ENCODE data around the gene MMP19.
A peak's percentile ranks its signal among the peaks of the same experiment; 100 is the strongest.

The MMP19 gene

DNA sequence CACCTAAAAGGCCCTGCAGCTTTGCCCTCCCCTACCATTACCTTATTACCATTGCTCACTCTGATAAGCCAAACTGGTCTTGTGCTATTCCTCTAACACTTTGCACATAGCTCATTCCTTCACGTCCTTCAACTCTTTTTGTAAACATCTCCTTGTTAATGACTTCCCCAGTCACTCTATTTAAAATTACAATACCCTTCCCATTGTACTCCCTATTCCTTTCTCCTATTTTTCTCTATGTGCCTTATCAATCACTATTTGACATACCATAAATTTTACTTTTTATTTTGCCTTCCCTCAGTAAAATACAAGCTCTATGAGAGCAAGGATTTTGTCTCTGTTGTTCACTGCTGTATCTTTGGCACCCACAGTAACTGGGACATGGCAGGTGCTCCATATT, 30.6 kb downstream of the MMP19 start:
- DNase-seq = no peak

DNA sequence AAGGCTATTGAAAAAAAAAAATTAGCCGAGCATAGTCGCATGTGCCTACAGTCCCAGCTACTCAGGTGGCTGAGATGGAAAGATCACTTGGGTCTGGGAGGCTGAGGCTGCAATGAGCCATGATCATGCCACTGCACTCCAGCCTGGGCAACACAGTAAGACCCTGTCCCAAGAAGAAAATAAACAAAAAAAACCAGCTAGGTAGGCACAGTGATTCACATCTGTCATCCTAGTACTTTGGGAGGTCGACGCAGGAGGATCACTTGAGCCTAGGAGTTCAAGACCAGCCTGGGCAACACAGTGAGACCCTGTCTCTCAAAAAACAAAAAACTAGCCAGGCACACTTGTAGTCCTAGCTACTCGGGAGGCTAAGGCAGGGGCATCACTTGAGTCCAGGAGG, 33.5 kb downstream of the MMP19 start:
- no peak for DNase-seq

DNA sequence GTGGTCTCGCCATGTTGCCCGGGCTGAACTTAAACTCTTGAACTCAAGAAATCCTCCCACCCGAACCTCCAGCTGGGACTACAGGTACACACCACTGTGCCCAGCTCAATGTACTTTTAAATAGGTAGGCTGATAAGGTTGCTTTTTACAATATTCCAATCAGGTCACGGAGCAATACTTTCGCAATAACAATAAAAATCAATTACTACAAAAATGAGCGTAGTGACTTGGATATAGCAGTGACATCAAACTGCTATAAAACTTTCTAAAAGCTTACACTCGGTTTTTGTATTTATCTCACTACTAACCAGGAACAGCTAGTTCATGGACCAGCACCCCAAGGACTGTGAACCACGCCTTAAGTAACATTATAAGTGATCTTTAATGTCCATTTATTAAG, 35.8 kb downstream of the MMP19 start:
- no peak for DNase-seq

DNA sequence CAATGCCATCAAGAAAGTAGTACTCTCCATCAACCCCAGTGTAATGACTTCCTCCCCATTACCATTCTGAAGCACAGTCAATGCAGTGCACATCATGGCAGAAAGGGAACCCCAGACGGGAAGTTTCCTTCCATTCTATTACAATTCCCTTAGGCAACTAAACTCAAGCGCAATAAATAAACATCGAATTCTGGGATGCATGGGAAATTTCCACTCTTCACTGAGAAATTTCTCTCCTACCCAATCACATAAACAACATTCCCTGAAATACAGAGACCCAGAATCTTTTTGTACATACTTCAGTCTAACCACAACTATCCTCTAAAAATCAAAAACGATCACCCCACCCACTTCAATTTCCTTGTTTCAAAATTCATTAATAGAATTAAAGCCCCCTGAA, 45.2 kb downstream of the MMP19 start:
- no peak for DNase-seq

DNA sequence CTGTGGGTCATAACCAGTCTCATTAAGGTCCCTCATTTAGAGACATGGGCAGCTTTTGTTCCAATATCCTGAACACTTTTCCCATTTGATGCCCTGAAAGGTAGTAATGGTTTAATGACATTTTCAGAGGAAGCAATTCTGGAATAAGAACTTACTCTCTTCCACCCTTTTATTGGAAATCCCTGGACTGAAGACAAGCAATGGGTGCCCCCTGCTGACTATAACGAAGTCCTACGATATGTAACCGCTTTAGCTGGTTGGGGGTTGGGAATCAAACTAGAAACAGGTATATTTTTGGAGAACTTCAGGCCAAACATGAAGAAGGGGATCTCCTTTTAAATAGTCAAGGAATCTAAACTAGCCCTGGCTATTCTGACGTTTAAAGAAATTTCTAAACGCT, 45.7 kb downstream of the MMP19 start:
- peak; percentile 27 for DNase-seq

DNA sequence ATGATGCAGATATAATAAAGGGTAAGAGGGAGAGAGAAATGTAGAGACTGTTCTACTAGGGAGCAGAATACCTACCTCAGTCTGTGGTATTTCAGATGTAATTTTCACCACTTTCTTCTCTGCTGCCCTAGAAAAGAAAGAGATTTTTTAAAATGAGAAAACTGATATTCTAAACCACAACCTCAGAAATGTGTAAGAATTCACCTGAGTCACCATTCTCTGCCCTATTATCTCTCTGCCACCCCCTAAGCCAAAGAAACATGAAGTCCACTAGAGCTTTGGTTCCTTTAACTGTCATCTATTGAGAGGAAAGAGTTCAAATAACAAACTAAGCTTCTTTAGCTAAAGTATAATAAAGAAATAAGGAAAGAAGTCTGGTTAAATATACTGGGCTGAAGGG, 46.8 kb downstream of the MMP19 start:
- DNase-seq = no peak

DNA sequence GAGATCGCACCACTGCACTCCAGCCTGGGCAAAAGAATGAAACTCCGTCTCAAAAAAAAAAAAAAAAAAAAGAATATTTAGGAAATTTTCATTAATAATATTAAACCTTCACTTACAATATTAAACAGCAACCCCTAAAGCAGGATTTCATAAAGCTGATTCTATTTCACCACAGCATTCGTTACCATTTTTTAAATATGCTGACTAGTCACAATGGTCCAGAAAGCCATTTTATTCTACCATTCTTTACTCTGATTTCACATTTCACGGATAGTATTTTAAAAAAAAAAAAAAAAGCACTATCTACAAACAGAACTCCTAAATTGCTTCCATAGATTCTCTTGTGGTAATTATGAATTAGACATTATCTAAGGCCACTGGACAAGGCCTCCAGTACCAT, 52.8 kb downstream of the MMP19 start:
- DNase-seq = no peak

DNA sequence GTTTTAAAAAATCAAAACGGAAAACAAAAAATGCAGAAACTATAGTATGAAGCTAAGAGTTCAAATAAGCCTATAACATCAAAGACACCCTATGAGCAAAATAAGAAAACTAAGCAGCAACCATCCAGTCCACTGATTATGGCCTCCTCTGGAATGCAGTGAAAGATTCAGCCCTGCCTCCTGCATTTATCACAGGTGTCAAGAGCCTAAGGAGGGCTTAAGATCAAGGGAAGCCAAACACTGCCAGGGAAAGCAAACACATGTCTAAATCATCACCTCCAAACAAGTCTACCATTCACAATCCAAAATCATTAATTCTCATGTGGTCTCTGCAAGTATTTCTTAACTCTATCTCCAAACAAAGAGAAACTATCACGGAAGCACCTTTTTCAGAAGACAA, 53.6 kb downstream of the MMP19 start:
- no peak for DNase-seq

DNA sequence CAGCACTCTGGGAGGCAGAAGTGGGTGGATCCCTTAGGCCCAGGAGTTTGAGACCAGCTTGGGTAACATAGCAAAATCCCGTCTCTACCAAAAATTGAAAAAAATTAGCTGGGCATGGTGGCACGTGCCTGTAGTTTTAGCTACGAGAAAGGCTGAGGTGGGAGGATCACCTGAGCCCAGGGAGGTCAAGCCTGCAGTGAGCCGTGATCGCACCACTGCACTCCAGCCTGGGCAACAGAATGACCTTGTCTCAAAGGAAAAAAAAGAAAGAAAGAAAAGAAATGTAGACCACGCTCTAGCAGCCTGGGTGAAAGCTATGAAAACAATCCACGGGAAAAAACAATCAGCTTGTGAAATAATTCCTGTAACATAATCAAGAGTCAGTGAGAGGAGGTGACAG, 54.2 kb downstream of the MMP19 start:
- no peak for DNase-seq

Data from inflammatory macrophage treated with lipopolysaccharide for 4 hours (primary cell).